GM21825 (cell line): ENCODE measurements around the gene CHIT1.

Experiments used
- ATAC-seq: cut with Tn5 transposase; IDR thresholded peaks from one replicate; pipeline ENCODE4 v1.9.1; 2021; ENCODE audit warnings: mild to moderate bottlenecking, moderate library complexity; ENCODE audit not compliant: unreplicated experiment

CHIT1 gene

GRCh38 chr1:203217139-203217655 lies 12.3 kb downstream of the CHIT1 start:
- ATAC-seq = no peak

- no peak for ATAC-seq
Observed at GRCh38 chr1:203216274-203217138, 13.0 kb downstream of the CHIT1 start.

GRCh38 chr1:203215573-203215972 lies 13.9 kb downstream of the CHIT1 start:
- ATAC-seq = no peak

GRCh38 chr1:203214871-203215270 lies 14.6 kb downstream of the CHIT1 start:
- ATAC-seq = no peak

GRCh38 chr1:203213126-203213525 lies 16.3 kb downstream of the CHIT1 start:
- ATAC-seq = no peak

- ATAC-seq = no peak
Observed at GRCh38 chr1:203211812-203212211, 17.7 kb downstream of the CHIT1 start.

- no peak for ATAC-seq
Observed at GRCh38 chr1:203210988-203211387, 18.5 kb downstream of the CHIT1 start.

- ATAC-seq = no peak
Observed at GRCh38 chr1:203210350-203210749, 19.1 kb downstream of the CHIT1 start.

GRCh38 chr1:203208181-203208580 lies 21.3 kb downstream of the CHIT1 start:
- ATAC-seq = no peak

GRCh38 chr1:203207751-203208150 lies 21.7 kb downstream of the CHIT1 start:
- no peak for ATAC-seq

- ATAC-seq = no peak
Observed at GRCh38 chr1:203206129-203206687, 23.3 kb downstream of the CHIT1 start.

- ATAC-seq = no peak
Observed at GRCh38 chr1:203204756-203205155, 24.7 kb downstream of the CHIT1 start.

- no peak for ATAC-seq
Observed at GRCh38 chr1:203202431-203203245, 26.8 kb downstream of the CHIT1 start.

GRCh38 chr1:203201516-203202205 lies 27.8 kb downstream of the CHIT1 start:
- no peak for ATAC-seq

GRCh38 chr1:203200916-203201315 lies 28.6 kb downstream of the CHIT1 start:
- no peak for ATAC-seq

- no peak for ATAC-seq
Observed at GRCh38 chr1:203199816-203200571, 29.5 kb downstream of the CHIT1 start.

- no peak for ATAC-seq
Observed at GRCh38 chr1:203199481-203199815, 30.0 kb downstream of the CHIT1 start.

- no peak for ATAC-seq
Observed at GRCh38 chr1:203199002-203199401, 30.5 kb downstream of the CHIT1 start.

GRCh38 chr1:203197625-203198024 lies 31.8 kb downstream of the CHIT1 start:
- no peak for ATAC-seq

- no peak for ATAC-seq
Observed at GRCh38 chr1:203196371-203196770, 33.1 kb downstream of the CHIT1 start.
